ENCODE measurements around the gene LAP3. TPM values are rescaled to one million over a fixed set of nuclear protein-coding genes. Genes with fewer than 3 reads are reported as not detected.

The LAP3 gene
- total RNA-seq, 2 experiments from 2014 or later, result 100 to 101 TPM

GRCh38 chr4:17589355-17589754, 12.4 kb downstream of the LAP3 start:
- ChIA-PET POLR2A (no interaction called here), CTCF (no interaction called here)
- no peaks in the 10 kb centered on the region for H3K9me3 Mint-ChIP-seq
- peaks cover 48% of the 10 kb centered on the region for H3K36me3 Mint-ChIP-seq (ENCODE audit: low read depth)
- ATAC-seq, result no peak
- H3K27me3 Mint-ChIP-seq, result no peaks in the 10 kb centered on the region
- intact Hi-C loops (cut with micrococcal nuclease), result no loop called here
- DNase-seq, result no peak
- TF ChIP-seq, protein P1, sequence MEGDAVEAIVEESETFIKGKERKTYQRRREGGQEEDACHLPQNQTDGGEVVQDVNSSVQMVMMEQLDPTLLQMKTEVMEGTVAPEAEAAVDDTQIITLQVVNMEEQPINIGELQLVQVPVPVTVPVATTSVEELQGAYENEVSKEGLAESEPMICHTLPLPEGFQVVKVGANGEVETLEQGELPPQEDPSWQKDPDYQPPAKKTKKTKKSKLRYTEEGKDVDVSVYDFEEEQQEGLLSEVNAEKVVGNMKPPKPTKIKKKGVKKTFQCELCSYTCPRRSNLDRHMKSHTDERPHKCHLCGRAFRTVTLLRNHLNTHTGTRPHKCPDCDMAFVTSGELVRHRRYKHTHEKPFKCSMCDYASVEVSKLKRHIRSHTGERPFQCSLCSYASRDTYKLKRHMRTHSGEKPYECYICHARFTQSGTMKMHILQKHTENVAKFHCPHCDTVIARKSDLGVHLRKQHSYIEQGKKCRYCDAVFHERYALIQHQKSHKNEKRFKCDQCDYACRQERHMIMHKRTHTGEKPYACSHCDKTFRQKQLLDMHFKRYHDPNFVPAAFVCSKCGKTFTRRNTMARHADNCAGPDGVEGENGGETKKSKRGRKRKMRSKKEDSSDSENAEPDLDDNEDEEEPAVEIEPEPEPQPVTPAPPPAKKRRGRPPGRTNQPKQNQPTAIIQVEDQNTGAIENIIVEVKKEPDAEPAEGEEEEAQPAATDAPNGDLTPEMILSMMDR (IDR thresholded peaks at IDR 0.05), result no peak
- H3K27ac Mint-ChIP-seq, result no peak overlapping the region
- H3K4me3 Mint-ChIP-seq, result no peak overlapping the region
- peaks cover 6% of the 10 kb centered on the region for H3K4me1 Mint-ChIP-seq (ENCODE audit: low read depth)

GRCh38 chr4:17595471-17596005, 18.5 kb downstream of the LAP3 start:
- intact Hi-C loops (cut with micrococcal nuclease), result no loop called here
- no peak for ATAC-seq
- no peak overlapping the region for H3K4me3 Mint-ChIP-seq
- POLR2A ChIA-PET, result interaction anchor here (5.5 kb wide), 1 partner anchor 11 kb away, joined by 37 read pairs; no protein-coding TSS in a partner anchor
- H3K27ac Mint-ChIP-seq, result peak overlapping the region; percentile 3
- no peak for DNase-seq
- TF ChIP-seq, protein P1 (IDR thresholded peaks at IDR 0.05), result no peak
- H3K27me3 Mint-ChIP-seq, result no peaks in the 10 kb centered on the region
- no peaks in the 10 kb centered on the region for H3K9me3 Mint-ChIP-seq
- H3K36me3 Mint-ChIP-seq (ENCODE audit: low read depth), result peaks cover 48% of the 10 kb centered on the region
- CTCF ChIA-PET, result no interaction called here
- H3K4me1 Mint-ChIP-seq (ENCODE audit: low read depth), result peaks cover 2% of the 10 kb centered on the region

GRCh38 chr4:17597517-17597916, 20.5 kb downstream of the LAP3 start:
- ATAC-seq (no peak), DNase-seq (no peak)
- TF ChIP-seq, protein P1 (IDR thresholded peaks at IDR 0.05), result no peak
- intact Hi-C loops (cut with micrococcal nuclease), result no loop called here
- Mint-ChIP-seq H3K4me3 (no peak overlapping the region), H3K27ac (no peak overlapping the region), H3K4me1 (ENCODE audit: low read depth) (no peaks in the 10 kb centered on the region), H3K36me3 (ENCODE audit: low read depth) (peaks cover 41% of the 10 kb centered on the region), H3K9me3 (no peaks in the 10 kb centered on the region), H3K27me3 (no peaks in the 10 kb centered on the region)
- CTCF ChIA-PET, result interaction anchor here (1.2 to 1.8 kb wide), 2 partner anchors 9 to 49 kb away, joined by 3 to 5 read pairs; no protein-coding TSS in a partner anchor
- POLR2A ChIA-PET, result interaction anchor here (1.1 to 5.5 kb wide), 3 partner anchors 13 to 17 kb away, joined by 3 to 37 read pairs (median 6); partner anchors contain the start of gene MED28

DNA sequence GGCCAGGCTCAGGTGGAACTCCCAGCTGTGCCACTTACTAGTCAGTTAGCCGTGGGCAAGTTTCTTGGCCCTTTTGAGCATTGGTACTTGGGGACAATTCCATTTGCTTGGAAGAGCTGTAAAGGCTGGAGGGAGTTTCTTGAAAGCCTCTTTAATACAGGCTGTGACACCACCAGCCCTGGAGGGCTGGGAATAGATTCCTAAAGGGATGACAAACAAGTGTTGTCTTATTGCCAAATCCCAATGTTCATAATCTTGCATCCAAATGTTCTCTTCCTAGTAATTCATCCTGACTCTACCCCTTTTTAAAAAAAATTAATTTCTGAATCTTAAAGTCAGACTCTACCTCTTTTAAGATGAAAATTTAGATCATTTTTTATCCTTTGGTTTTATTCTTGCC, 22.8 kb downstream of the LAP3 start:
- Mint-ChIP-seq H3K27ac (no peak overlapping the region), H3K4me1 (ENCODE audit: low read depth) (no peaks in the 10 kb centered on the region), H3K36me3 (ENCODE audit: low read depth) (peaks cover 36% of the 10 kb centered on the region), H3K9me3 (no peaks in the 10 kb centered on the region), H3K4me3 (no peak overlapping the region), H3K27me3 (no peaks in the 10 kb centered on the region)
- intact Hi-C loops (cut with micrococcal nuclease), result no loop called here
- ATAC-seq (no peak), DNase-seq (no peak)
- ChIA-PET CTCF (interaction anchor here (1.1 kb wide), 1 partner anchor 51 kb away, joined by 5 read pairs; no protein-coding TSS in a partner anchor), POLR2A (interaction anchor here (1.2 kb wide), 1 partner anchor 8 kb away, joined by 3 read pairs; no protein-coding TSS in a partner anchor)
- TF ChIP-seq, protein P1 (IDR thresholded peaks at IDR 0.05), result no peak

DNA sequence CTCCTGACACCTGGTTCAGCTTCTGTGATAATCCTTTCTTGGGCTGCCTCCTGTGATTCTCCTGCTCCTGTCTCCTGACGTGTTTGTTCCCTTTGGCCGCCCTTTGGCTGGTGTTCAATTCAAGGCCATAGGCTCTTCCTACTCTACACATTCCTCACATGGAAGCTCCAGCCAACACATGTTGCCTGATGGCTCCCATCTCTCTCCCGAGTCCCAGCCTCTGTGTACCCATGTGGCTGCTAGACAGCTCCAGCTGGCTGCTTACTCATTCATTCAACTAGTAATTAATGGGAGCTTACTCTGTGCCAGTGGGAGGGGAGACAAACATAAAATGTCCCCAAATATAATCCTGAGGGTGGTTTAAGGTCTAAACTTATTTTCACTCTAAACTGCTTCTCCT, 28.2 kb downstream of the LAP3 start:
- TF ChIP-seq, protein P1 (IDR thresholded peaks at IDR 0.05), result no peak
- no peak overlapping the region for H3K27ac Mint-ChIP-seq
- no peak overlapping the region for H3K4me3 Mint-ChIP-seq
- no peaks in the 10 kb centered on the region for H3K27me3 Mint-ChIP-seq
- H3K36me3 Mint-ChIP-seq (ENCODE audit: low read depth), result peaks cover 21% of the 10 kb centered on the region
- no peaks in the 10 kb centered on the region for H3K4me1 Mint-ChIP-seq (ENCODE audit: low read depth)
- no peaks in the 10 kb centered on the region for H3K9me3 Mint-ChIP-seq
- DNase-seq (no peak), ATAC-seq (no peak)
- intact Hi-C loops (cut with micrococcal nuclease), result no loop called here
- ChIA-PET CTCF (interaction anchor here (1.4 to 1.7 kb wide), 2 partner anchors 10 to 56 kb away, joined by 4 to 7 read pairs; no protein-coding TSS in a partner anchor), POLR2A (interaction anchor here (1.2 kb wide), 1 partner anchor 9 kb away, joined by 3 read pairs; the partner anchor contains the start of gene MED28)
